Mammary epithelial cell (primary cell): ENCODE results near the gene KCNK4.

Experiments
- EZH2 ChIP-seq: IDR thresholded peaks from 2 replicates; pipeline ENCODE4 v1.6.1; 2012; ENCODE audit warnings: low read length, inconsistent platforms, borderline replicate concordance
- TF ChIP-seq, protein P1 (sequence below), 2 donors: IDR thresholded peaks in 1 of 2; conservative IDR thresholded peaks in 1 of 2; 2 replicates each; pipeline ENCODE4 v1.5.1; 2011 to 2012; ENCODE audit warnings: inconsistent platforms in 2 of 2, low read length in 2 of 2, mild to moderate bottlenecking in 2 of 2, control low read depth in 1 of 2, low read depth in 1 of 2; ENCODE audit not compliant: insufficient read depth in 1 of 2; ENCODE audit errors: extremely low read depth in 1 of 2

DNA sequence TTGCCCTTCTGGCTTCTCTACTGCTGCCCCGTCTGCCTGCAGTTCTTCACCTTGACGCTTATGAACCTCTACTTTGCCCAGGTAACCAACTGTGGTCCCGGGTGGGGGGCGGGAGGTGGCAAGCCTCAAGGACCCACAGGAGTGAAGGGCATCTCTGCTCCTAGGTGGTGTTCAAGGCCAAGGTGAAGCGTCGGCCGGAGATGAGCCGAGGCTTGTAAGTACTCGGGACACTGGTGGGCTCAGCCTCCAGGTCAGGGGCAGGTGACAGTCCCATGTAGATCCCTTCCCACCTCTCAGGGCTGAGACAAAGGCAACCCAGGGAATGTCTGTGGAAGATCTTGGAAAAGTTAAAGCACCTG, 4.3 kb upstream of the KCNK4 start:
- TF ChIP-seq, protein P1, sequence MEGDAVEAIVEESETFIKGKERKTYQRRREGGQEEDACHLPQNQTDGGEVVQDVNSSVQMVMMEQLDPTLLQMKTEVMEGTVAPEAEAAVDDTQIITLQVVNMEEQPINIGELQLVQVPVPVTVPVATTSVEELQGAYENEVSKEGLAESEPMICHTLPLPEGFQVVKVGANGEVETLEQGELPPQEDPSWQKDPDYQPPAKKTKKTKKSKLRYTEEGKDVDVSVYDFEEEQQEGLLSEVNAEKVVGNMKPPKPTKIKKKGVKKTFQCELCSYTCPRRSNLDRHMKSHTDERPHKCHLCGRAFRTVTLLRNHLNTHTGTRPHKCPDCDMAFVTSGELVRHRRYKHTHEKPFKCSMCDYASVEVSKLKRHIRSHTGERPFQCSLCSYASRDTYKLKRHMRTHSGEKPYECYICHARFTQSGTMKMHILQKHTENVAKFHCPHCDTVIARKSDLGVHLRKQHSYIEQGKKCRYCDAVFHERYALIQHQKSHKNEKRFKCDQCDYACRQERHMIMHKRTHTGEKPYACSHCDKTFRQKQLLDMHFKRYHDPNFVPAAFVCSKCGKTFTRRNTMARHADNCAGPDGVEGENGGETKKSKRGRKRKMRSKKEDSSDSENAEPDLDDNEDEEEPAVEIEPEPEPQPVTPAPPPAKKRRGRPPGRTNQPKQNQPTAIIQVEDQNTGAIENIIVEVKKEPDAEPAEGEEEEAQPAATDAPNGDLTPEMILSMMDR (conservative IDR thresholded peaks at IDR 0.05 in 1 of 2, IDR thresholded peaks at IDR 0.05 in 1 of 2; ENCODE audit: extremely low read depth in 1 of 2, insufficient read depth in 1 of 2, low read depth in 1 of 2, low read length in 2 of 2), result no peak
- TF ChIP-seq EZH2, result no peak
